Suprapubic skin (tissue), 4 donors: ENCODE data around the gene MRPL3.

ENCODE experiments used
- POLR2A ChIP-seq, 2 donors: fragments of 450-650 bp; IDR thresholded peaks; one replicate each; pipeline ENCODE4 v1.6.1; 2017; ENCODE audit warnings: antibody characterized with exemption in 2 of 2, mild to moderate bottlenecking in 2 of 2, moderate library complexity in 2 of 2
- POLR2AphosphoS5 ChIP-seq, 3 donors: sonication (generic); formaldehyde crosslinking; IDR thresholded peaks; one replicate each; pipeline ENCODE4 v1.6.1; 2017; ENCODE audit warnings: antibody characterized with exemption in 3 of 3
- TF ChIP-seq, protein P1 (sequence below), 2 donors: fragments of 200-600 bp in 1 of 2; fragments of 450-650 bp in 1 of 2; sonication (generic) in 1 of 2; IDR thresholded peaks; one replicate each; pipeline ENCODE4 v1.5.1; 2016 to 2019; ENCODE audit warnings: antibody characterized with exemption in 2 of 2, mild to moderate bottlenecking in 1 of 2, moderate library complexity in 1 of 2

- TF ChIP-seq POLR2A (IDR thresholded peaks at IDR 0.05) = no peak
- TF ChIP-seq, protein P1, sequence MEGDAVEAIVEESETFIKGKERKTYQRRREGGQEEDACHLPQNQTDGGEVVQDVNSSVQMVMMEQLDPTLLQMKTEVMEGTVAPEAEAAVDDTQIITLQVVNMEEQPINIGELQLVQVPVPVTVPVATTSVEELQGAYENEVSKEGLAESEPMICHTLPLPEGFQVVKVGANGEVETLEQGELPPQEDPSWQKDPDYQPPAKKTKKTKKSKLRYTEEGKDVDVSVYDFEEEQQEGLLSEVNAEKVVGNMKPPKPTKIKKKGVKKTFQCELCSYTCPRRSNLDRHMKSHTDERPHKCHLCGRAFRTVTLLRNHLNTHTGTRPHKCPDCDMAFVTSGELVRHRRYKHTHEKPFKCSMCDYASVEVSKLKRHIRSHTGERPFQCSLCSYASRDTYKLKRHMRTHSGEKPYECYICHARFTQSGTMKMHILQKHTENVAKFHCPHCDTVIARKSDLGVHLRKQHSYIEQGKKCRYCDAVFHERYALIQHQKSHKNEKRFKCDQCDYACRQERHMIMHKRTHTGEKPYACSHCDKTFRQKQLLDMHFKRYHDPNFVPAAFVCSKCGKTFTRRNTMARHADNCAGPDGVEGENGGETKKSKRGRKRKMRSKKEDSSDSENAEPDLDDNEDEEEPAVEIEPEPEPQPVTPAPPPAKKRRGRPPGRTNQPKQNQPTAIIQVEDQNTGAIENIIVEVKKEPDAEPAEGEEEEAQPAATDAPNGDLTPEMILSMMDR (IDR thresholded peaks at IDR 0.05) = no peak
- TF ChIP-seq POLR2AphosphoS5 (IDR thresholded peaks at IDR 0.05) = no peak
Observed at GRCh38 chr3:131454501-131454900, 48.3 kb downstream of the MRPL3 start.
